Stimulated activated CD4-positive, alpha-beta T cell treated with anti-CD3 and anti-CD28 coated beads, Interleukin-4, amount 100 ng/mL, for 48 hours (primary cell): ENCODE measurements around the gene QSOX2.

ENCODE experiments used
- DNase-seq, 2 donors: peaks; one replicate each; pipeline ENCODE4 v3.0.0-alpha.2; 2020; ENCODE audit warnings: low read depth in 2 of 2

The QSOX2 gene

GRCh38 chr9:136223871-136224640, 21.6 kb downstream of the QSOX2 start:
- DNase-seq: no peak

- DNase-seq: no peak
These were observed 22.7 kb downstream of the QSOX2 start for GRCh38 chr9:136222906-136223285.

GRCh38 chr9:136222166-136222905, 23.3 kb downstream of the QSOX2 start:
- DNase-seq: no peak

- no peak for DNase-seq
These were observed 25.4 kb downstream of the QSOX2 start for GRCh38 chr9:136220017-136220729.

- DNase-seq: no peak
These were observed 26.3 kb downstream of the QSOX2 start for GRCh38 chr9:136219276-136219675.

- no peak for DNase-seq
These were observed 26.9 kb downstream of the QSOX2 start for GRCh38 chr9:136218673-136219072.

- no peak for DNase-seq
These were observed 27.3 kb downstream of the QSOX2 start for GRCh38 chr9:136218271-136218670.

GRCh38 chr9:136216541-136217244, 28.9 kb downstream of the QSOX2 start:
- DNase-seq: no peak

GRCh38 chr9:136213733-136214132, 31.9 kb downstream of the QSOX2 start:
- no peak for DNase-seq

- DNase-seq: no peak
These were observed 33.2 kb downstream of the QSOX2 start for GRCh38 chr9:136212345-136212950.

- no peak for DNase-seq
These were observed 33.9 kb downstream of the QSOX2 start for GRCh38 chr9:136211441-136212344.

GRCh38 chr9:136211006-136211405, 34.6 kb downstream of the QSOX2 start:
- no peak for DNase-seq

GRCh38 chr9:136210276-136210675, 35.3 kb downstream of the QSOX2 start:
- no peak for DNase-seq

GRCh38 chr9:136209786-136210185, 35.8 kb downstream of the QSOX2 start:
- no peak for DNase-seq

- DNase-seq: no peak
These were observed 36.4 kb downstream of the QSOX2 start for GRCh38 chr9:136209232-136209631.

- DNase-seq: no peak
These were observed 36.9 kb downstream of the QSOX2 start for GRCh38 chr9:136208675-136209074.

- DNase-seq: no peak
These were observed 38.0 kb downstream of the QSOX2 start for GRCh38 chr9:136207616-136208015.

- DNase-seq: no peak
These were observed 38.9 kb downstream of the QSOX2 start for GRCh38 chr9:136206602-136207275.

- DNase-seq: no peak
These were observed 40.0 kb downstream of the QSOX2 start for GRCh38 chr9:136205707-136205992.
